ENCODE data around the gene RBM5.
A peak's percentile ranks its signal among the peaks of the same experiment; 100 is the strongest.

The RBM5 gene

GRCh38 chr3:50140990-50141389 lies 52.3 kb downstream of the RBM5 start:
- DNase-seq: no peak

- no peak for DNase-seq
These were observed 57.7 kb downstream of the RBM5 start for GRCh38 chr3:50146316-50146901.

- no peak for DNase-seq
These were observed 58.3 kb downstream of the RBM5 start for GRCh38 chr3:50147016-50147415.

GRCh38 chr3:50147447-50147846 lies 58.7 kb downstream of the RBM5 start:
- no peak for DNase-seq

- no peak for DNase-seq
These were observed 59.1 kb downstream of the RBM5 start for GRCh38 chr3:50147861-50148260.

- no peak for DNase-seq
These were observed 61.7 kb downstream of the RBM5 start for GRCh38 chr3:50150404-50150750.

GRCh38 chr3:50150863-50151686 lies 62.4 kb downstream of the RBM5 start:
- DNase-seq: no peak

- DNase-seq: no peak
These were observed 63.0 kb downstream of the RBM5 start for GRCh38 chr3:50151728-50152127.

- no peak for DNase-seq
These were observed 65.2 kb downstream of the RBM5 start for GRCh38 chr3:50153782-50154475.

- DNase-seq: no peak
These were observed 65.7 kb downstream of the RBM5 start for GRCh38 chr3:50154476-50154839.

GRCh38 chr3:50154840-50155490 lies 66.2 kb downstream of the RBM5 start, which contains the start of gene SEMA3F:
Gene SEMA3F (plus strand): TSS chr3:50155324. CDS start chr3:50159623, 4,299 bp downstream.
- peak; percentile 68 to 76 for DNase-seq

GRCh38 chr3:50155491-50155878 lies 66.8 kb downstream of the RBM5 start:
- no peak for DNase-seq

GRCh38 chr3:50155891-50156290 lies 67.2 kb downstream of the RBM5 start:
- no peak for DNase-seq

- DNase-seq: no peak
These were observed 68.1 kb downstream of the RBM5 start for GRCh38 chr3:50156549-50157493.

GRCh38 chr3:50157827-50158529 lies 69.3 kb downstream of the RBM5 start:
- no peak for DNase-seq

GRCh38 chr3:50158530-50159146 lies 69.9 kb downstream of the RBM5 start:
- DNase-seq: no peak

GRCh38 chr3:50160561-50160983 lies 71.9 kb downstream of the RBM5 start:
- no peak for DNase-seq

GRCh38 chr3:50161320-50161719 lies 72.6 kb downstream of the RBM5 start:
- DNase-seq: no peak

GRCh38 chr3:50162034-50162883 lies 73.5 kb downstream of the RBM5 start:
- no peak for DNase-seq

Data from CD4-positive, alpha-beta T cell treated with Interleukin-4 for 1 hour (primary cell).